ENCODE data around the gene CDH4. TPM values are rescaled to one million over a fixed set of nuclear protein-coding genes. Genes with fewer than 3 reads are reported as not detected.

The CDH4 gene
- total and polyA plus RNA-seq, 2 donors (not counting 1 experiment from before 2014, with no cell fraction given), result not detected

DNA sequence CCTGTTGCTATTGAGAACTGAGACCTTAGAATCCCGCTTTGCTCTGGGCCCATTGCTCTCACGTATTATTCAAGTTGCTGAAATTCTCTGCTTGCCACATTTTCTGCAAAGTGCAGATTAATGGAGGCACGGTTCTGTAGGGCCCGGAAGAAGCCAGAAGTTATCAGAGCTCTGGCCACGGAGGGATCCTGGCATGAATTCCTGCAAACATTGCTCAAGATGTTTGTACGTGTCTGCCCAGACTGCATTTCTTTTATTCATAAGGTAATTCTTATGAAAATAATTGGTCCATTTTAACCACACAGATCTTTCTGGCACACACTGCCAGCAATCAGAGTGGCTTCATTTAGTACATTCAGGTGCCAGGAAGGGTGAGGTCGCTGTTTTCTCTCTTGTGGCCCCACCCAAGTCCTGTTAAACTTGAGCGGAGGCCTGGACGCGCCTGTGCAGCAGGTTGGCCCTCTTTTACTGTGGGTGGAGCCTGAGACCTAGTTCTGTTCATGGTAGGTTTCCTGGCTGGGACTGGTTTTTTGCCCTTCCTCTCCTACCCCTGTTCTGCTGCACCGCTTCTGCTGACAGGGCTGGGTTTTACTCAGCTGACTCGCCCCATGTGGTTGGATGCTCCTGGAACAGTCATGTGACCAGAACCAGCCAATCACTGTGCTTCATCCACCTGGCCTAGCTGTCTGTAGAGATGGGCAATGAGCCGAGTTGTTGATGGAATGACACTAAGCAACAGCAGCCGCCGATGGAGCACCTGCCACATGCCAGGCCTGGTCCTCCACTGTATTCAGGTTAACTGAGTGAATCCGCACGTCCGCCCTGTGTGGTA is 230.2 kb downstream of the CDH4 start:
- H3K9me3 ChIP-seq (ENCODE audit: control extremely low read depth in 1 of 3, control insufficient read depth in 2 of 3, insufficient read depth in 1 of 3, low read length in 2 of 3), result peaks cover 0 to 37% (median 0%) of the 10 kb centered on the region in 3 donors
- intact Hi-C loops (cut with micrococcal nuclease), result no loop called here
- H3K27ac Mint-ChIP-seq, result no peak overlapping the region
- H3K4me1 Mint-ChIP-seq, result no peaks in the 10 kb centered on the region
- H3K27me3 ChIP-seq (replicated peaks in 1 of 4; ENCODE audit: control extremely low read depth in 1 of 4, control insufficient read depth in 3 of 4, insufficient read depth in 4 of 4, low read length in 3 of 4), result no peaks in the 10 kb centered on the region
- no peak overlapping the region for H3K4me3 ChIP-seq (ENCODE audit: control extremely low read depth in 1 of 5, extremely low read depth in 1 of 5, insufficient read depth in 1 of 5, low read depth in 2 of 5, low read length in 4 of 5)
- no peak overlapping the region for H3K4me2 ChIP-seq (replicated peaks; ENCODE audit: low read depth, low read length, poor library complexity, severe bottlenecking)
- ChIA-PET CTCF (no interaction called here), POLR2A (no interaction called here)
- H3K36me3 ChIP-seq (replicated peaks in 1 of 2; ENCODE audit: control extremely low read depth in 1 of 2, control insufficient read depth in 1 of 2, extremely low read depth in 1 of 2, insufficient read depth in 2 of 2, low read length in 1 of 2), result no peaks in the 10 kb centered on the region
- no peaks in the 10 kb centered on the region for H3K79me2 ChIP-seq (ENCODE audit: control insufficient read depth, insufficient read depth, low read length)
- no peak overlapping the region for H3K27ac ChIP-seq (ENCODE audit: low read length in 2 of 2)
- no peak overlapping the region for H3K4me3 Mint-ChIP-seq
- no peaks in the 10 kb centered on the region for H3K4me1 ChIP-seq (ENCODE audit: control insufficient read depth in 2 of 2, insufficient read depth in 2 of 2, low read length in 2 of 2)
- no peak overlapping the region for H3K9ac ChIP-seq (ENCODE audit: low read length)
- TF ChIP-seq EZH2 (IDR thresholded peaks at IDR 0.05; ENCODE audit: borderline replicate concordance, insufficient read depth, low read depth, low read length, poor library complexity, severe bottlenecking), result no peak
- TF ChIP-seq, protein P1, sequence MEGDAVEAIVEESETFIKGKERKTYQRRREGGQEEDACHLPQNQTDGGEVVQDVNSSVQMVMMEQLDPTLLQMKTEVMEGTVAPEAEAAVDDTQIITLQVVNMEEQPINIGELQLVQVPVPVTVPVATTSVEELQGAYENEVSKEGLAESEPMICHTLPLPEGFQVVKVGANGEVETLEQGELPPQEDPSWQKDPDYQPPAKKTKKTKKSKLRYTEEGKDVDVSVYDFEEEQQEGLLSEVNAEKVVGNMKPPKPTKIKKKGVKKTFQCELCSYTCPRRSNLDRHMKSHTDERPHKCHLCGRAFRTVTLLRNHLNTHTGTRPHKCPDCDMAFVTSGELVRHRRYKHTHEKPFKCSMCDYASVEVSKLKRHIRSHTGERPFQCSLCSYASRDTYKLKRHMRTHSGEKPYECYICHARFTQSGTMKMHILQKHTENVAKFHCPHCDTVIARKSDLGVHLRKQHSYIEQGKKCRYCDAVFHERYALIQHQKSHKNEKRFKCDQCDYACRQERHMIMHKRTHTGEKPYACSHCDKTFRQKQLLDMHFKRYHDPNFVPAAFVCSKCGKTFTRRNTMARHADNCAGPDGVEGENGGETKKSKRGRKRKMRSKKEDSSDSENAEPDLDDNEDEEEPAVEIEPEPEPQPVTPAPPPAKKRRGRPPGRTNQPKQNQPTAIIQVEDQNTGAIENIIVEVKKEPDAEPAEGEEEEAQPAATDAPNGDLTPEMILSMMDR (IDR thresholded peaks at IDR 0.05), result no peak
- 87% methylated on average over 13 of the region's 18 CpGs for WGBS (ENCODE audit: insufficient coverage)
- no peak for ATAC-seq (ENCODE audit: low read depth)
- no peaks in the 10 kb centered on the region for H3K27me3 Mint-ChIP-seq
- H2AFZ ChIP-seq (ENCODE audit: insufficient read depth, low read depth, low read length, poor library complexity, severe bottlenecking), result no peak overlapping the region
- DNase-seq, result no peak
- H4K20me1 ChIP-seq (ENCODE audit: control insufficient read depth, insufficient read depth, low read length, poor library complexity, severe bottlenecking), result no peaks in the 10 kb centered on the region
- H3K9me3 Mint-ChIP-seq (ENCODE audit: insufficient read depth), result peaks cover 15% of the 10 kb centered on the region

DNA sequence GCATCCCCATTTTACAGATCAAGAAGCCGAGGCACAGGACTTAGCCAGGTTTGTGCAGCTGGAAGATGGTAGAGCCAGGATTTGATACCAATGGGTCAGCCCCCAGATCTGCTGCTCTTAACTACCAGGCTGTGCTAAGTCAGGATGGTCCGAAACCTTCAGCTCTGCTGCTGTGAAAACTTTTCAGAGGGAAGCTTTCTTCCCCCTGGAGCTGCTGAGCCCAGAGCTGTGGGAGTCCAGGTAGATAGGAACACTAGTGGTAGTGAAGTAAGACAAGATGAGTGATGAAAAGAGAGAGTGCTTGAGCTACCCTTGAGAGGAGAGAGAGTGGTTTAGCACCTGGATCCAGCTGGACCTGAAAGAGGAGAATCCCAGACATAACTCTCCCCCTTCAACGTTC is 230.8 kb downstream of the CDH4 start:
- no peaks in the 10 kb centered on the region for H3K4me1 Mint-ChIP-seq
- WGBS (ENCODE audit: insufficient coverage), result 81% methylated on average over 3 of the region's 3 CpGs
- H3K4me3 Mint-ChIP-seq, result no peak overlapping the region
- Histone ChIP-seq H3K27ac (ENCODE audit: low read length in 2 of 2) (no peak overlapping the region), H2AFZ (ENCODE audit: insufficient read depth, low read depth, low read length, poor library complexity, severe bottlenecking) (no peak overlapping the region), H3K4me1 (ENCODE audit: control insufficient read depth in 2 of 2, insufficient read depth in 2 of 2, low read length in 2 of 2) (no peaks in the 10 kb centered on the region), H3K9ac (ENCODE audit: low read length) (no peak overlapping the region), H3K9me3 (ENCODE audit: control extremely low read depth in 1 of 3, control insufficient read depth in 2 of 3, insufficient read depth in 1 of 3, low read length in 2 of 3) (peaks cover 0 to 34% (median 0%) of the 10 kb centered on the region in 3 donors), H3K4me2 (replicated peaks; ENCODE audit: low read depth, low read length, poor library complexity, severe bottlenecking) (no peak overlapping the region), H3K4me3 (ENCODE audit: control extremely low read depth in 1 of 5, extremely low read depth in 1 of 5, insufficient read depth in 1 of 5, low read depth in 2 of 5, low read length in 4 of 5) (no peak overlapping the region), H4K20me1 (ENCODE audit: control insufficient read depth, insufficient read depth, low read length, poor library complexity, severe bottlenecking) (no peaks in the 10 kb centered on the region), H3K27me3 (replicated peaks in 1 of 4; ENCODE audit: control extremely low read depth in 1 of 4, control insufficient read depth in 3 of 4, insufficient read depth in 4 of 4, low read length in 3 of 4) (no peaks in the 10 kb centered on the region), H3K79me2 (ENCODE audit: control insufficient read depth, insufficient read depth, low read length) (no peaks in the 10 kb centered on the region), H3K36me3 (replicated peaks in 1 of 2; ENCODE audit: control extremely low read depth in 1 of 2, control insufficient read depth in 1 of 2, extremely low read depth in 1 of 2, insufficient read depth in 2 of 2, low read length in 1 of 2) (no peaks in the 10 kb centered on the region)
- TF ChIP-seq EZH2 (IDR thresholded peaks at IDR 0.05; ENCODE audit: borderline replicate concordance, insufficient read depth, low read depth, low read length, poor library complexity, severe bottlenecking), result no peak
- TF ChIP-seq, protein P1 (IDR thresholded peaks at IDR 0.05), result no peak
- CTCF ChIA-PET, result no interaction called here
- peaks cover 18% of the 10 kb centered on the region for H3K9me3 Mint-ChIP-seq (ENCODE audit: insufficient read depth)
- DNase-seq (no peak), ATAC-seq (ENCODE audit: low read depth) (no peak)
- POLR2A ChIA-PET, result no interaction called here
- no peaks in the 10 kb centered on the region for H3K27me3 Mint-ChIP-seq
- H3K27ac Mint-ChIP-seq, result no peak overlapping the region
- intact Hi-C loops (cut with micrococcal nuclease), result no loop called here

Measured in B cell (primary cell).